HG02870 (cell line): ENCODE results near the gene IRF5.
"Not testable (repeated sequence)": the region's sequence is repeated elsewhere in the genome, so short reads cannot be mapped to it uniquely, and the experiment has no call there.

ENCODE experiments used
- ATAC-seq: cut with Tn5 transposase; IDR thresholded peaks from one replicate; pipeline ENCODE4 v1.9.1; 2021; ENCODE audit warnings: mild to moderate bottlenecking, moderate library complexity; ENCODE audit not compliant: unreplicated experiment

Gene IRF5

GRCh38 chr7:128954830-128955802 is 17.4 kb downstream of the IRF5 start:
- peak; percentile 69 for ATAC-seq

DNA sequence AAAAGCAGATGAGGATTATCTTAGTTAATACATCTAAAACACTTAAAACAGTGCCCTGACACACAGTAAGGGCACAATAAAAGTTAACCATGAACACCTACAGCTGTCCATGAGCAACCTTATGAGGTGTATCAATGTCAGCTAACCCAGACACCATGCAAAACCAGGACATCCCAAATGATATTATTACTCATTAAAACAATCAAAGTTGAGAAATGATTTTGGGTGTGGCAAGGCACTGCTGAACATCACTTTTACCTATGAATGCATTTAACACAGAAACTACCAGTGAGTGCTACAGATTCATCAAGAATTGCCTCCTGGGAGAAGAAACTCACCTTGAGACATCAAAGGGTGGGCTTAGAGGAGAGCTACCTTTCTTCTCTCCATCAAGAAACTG is 18.3 kb downstream of the IRF5 start:
- ATAC-seq, result no peak

DNA sequence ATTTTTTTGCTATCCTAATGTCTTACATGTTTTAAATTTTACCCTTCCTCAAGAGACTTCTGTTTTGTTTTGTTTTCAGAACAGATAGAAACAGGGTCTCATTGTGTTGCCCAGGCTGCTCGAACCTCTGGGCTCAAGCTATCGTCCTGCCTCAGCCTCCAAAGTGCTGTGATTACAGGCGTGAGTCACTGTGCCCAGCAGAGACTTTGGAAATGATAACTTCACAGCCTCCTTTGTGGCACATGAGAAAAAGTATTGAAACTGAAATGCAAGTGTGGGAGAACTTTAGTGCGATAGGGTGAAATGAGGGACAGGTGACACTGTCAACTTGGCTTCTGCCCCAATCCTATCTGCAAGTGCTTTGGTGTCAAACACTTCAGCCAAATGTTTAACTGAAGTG is 21.6 kb downstream of the IRF5 start:
- ATAC-seq, result no peak

DNA sequence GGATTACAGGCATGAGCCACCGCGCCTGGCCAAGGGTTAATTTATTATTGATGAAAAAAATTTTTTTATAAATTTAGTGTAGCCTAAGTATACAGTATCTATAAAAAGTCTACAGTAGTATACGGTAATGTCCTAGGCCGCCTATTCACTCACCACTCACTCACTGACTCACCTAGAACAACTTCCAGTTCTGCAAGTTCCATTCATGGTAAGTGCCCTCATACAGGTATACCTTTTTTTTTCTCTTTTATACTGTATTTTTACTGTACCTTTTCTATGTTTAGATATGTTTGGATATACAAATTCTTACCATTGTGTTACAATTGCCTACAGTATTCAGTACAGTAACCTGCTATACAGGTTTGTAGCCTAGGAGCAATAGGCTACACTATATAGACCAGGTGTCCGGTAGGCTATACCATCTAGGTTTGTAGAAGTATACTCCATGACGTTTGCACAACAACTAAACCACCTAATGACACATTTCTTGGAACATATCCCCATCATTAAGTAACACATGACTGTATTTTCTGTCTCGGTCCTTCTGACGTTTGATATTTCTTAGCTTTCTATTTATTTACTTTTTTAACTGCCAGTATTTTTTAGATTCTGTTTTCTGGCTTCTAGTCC is 23.4 kb downstream of the IRF5 start:
- no peak for ATAC-seq

- peak; percentile 10 for ATAC-seq
These were observed 25.2 kb downstream of the IRF5 start for GRCh38 chr7:128962899-128963298.

GRCh38 chr7:128963327-128963757 is 25.6 kb downstream of the IRF5 start:
- ATAC-seq, result peak; percentile 75

GRCh38 chr7:128968624-128969023 is 30.9 kb downstream of the IRF5 start:
- no peak for ATAC-seq

DNA sequence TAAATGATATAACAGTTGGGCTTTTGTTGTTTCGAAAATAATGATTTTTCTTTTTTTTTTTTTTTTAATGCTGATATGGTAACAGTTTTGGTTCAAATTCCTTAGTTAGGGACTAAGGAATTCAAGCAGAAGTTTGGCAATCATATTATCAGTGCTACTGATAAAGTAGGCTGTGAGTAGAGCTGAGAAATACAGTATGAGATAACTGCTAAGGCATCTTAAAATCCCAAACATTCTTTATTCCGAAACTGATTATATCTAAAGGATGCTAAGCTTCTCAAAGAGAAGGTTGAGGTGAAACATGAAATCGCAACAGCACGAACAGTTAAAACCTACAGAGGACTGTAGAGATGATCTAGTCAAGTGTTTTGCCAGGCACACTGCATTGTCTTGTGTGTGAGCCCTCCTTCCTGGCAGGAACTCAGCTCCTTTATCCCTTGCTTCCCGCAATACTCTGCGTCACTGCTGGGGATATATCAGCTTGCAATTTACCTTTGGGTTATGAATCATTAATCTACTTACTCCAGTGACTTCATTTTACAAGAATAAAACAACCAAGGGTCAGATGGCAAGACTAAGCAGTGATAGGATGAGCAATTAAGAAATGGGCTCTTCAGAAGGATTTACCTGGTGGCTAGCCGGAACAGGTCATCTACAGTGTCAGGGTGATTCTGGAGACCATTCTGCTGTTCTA is 36.7 kb downstream of the IRF5 start:
- ATAC-seq, result no peak

GRCh38 chr7:128982105-128982504 is 44.4 kb downstream of the IRF5 start:
- ATAC-seq, result no peak

- no peak for ATAC-seq
These were observed 47.9 kb downstream of the IRF5 start for GRCh38 chr7:128985660-128986059.

GRCh38 chr7:128986609-128987008 is 48.9 kb downstream of the IRF5 start:
- ATAC-seq, result no peak

DNA sequence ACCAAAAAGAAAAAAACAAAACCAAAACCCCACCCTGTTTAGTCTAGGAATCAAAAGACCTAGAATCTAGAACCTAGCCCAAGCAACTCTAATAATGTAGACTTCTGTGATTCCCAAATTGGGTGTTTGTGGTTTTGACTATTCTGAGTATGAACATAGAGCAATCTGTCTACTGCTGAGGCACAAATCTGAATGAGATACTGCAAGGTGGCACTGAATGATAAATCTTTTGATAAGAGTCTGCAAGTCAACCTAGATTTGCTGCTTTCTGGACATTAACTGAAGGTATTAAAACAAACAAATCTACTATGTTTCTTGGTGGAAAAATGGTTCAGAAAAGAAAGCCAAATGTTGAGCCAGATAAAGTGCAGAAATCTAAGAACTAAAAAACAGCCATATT is 50.6 kb downstream of the IRF5 start:
- ATAC-seq, result no peak

GRCh38 chr7:128989961-128990360 is 52.2 kb downstream of the IRF5 start:
- no peak for ATAC-seq

- ATAC-seq, result no peak
These were observed 55.7 kb downstream of the IRF5 start for GRCh38 chr7:128993419-128993818.

DNA sequence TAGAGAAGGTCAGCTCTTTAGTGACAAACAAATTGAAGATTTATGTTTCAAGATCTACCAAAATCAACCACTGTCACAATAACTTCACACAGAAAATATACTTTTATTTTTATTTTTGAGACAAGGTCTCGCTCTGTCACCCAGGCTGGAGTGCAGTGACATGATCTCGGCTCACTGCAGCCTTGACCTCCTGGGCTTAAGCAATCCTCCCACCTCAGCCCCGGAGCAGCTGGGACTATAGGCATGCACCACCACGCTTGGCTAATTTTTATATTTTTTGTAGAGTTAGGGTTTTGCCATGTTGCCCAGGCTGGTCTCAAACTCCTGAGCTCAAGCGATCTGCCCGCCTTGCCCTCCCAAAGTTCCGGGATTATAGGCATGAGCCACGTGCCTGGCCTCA is 56.8 kb downstream of the IRF5 start:
- ATAC-seq, result not testable (repeated sequence)

DNA sequence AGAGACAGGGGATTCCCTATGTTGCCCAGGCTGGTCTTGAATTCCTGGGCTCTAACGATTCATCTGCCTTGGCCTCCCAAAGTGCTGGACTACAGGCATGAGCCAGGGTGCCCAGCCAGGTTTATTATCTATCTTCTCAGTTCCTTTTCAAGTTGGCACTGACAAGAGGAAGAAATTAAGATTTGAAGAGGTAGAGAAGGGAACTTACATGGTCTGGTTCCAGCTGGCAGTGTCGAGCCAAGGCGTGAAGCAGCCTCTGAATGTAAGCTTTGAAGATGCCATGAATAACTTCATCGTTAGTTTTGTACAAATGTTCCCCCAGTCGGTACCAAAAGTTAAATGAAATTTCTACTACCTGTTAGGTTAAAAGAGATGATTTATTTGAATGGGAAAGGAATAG is 59.5 kb downstream of the IRF5 start:
- no peak for ATAC-seq
